Epithelial cell of esophagus (primary cell): ENCODE results near the gene ITGB7.
A peak's percentile ranks its signal among the peaks of the same experiment; 100 is the strongest.

Experiments used
- DNase-seq: peaks from one replicate; pipeline ENCODE4 v3.0.0; 2010; ENCODE audit warnings: low read depth
- H3K4me3 ChIP-seq: 2 replicates; pipeline ENCODE4 v1.5.1; 2011; ENCODE audit warnings: mild to moderate bottlenecking, low read length, control low read depth
- TF ChIP-seq, protein P1 (sequence below): IDR thresholded peaks from 2 replicates; pipeline ENCODE4 v1.5.1; 2011; ENCODE audit warnings: low read depth, mild to moderate bottlenecking, low read length, control low read depth, inconsistent platforms; ENCODE audit not compliant: insufficient read depth; ENCODE audit errors: missing control alignments

Gene ITGB7

DNA sequence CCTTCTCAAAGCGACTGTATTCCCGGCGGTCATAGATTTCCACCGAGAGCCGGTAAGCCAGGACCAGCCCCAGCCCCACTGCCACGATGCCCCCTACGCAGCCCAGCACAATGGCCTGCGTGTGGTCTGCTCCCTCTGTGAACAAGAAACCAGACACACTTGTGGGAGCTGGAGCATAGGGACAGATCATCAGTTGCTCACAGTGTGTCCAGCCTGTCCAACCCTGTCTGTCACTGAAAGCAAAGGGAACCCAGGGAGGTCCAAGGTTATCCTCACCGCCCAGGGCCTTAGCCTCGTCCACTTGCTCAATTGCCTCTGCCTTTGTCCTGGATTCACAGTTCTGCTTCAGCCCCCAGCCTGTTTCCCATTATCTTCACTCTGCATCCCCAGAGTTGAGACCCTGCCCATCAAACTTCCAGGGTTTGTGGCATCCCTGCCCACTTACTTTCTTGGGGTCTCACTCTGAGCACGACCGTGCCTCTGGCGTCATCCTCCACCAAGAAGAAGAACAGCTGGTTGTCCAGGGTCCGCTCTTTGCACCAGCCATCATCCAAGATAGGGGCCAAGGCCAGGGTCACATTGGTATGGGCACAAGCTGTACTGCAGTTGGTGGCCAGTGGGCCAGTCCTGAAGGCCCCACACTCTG lies 15.0 kb downstream of the ITGB7 start:
- no peak overlapping the region for H3K4me3 ChIP-seq
- DNase-seq, result no peak
- TF ChIP-seq, protein P1, sequence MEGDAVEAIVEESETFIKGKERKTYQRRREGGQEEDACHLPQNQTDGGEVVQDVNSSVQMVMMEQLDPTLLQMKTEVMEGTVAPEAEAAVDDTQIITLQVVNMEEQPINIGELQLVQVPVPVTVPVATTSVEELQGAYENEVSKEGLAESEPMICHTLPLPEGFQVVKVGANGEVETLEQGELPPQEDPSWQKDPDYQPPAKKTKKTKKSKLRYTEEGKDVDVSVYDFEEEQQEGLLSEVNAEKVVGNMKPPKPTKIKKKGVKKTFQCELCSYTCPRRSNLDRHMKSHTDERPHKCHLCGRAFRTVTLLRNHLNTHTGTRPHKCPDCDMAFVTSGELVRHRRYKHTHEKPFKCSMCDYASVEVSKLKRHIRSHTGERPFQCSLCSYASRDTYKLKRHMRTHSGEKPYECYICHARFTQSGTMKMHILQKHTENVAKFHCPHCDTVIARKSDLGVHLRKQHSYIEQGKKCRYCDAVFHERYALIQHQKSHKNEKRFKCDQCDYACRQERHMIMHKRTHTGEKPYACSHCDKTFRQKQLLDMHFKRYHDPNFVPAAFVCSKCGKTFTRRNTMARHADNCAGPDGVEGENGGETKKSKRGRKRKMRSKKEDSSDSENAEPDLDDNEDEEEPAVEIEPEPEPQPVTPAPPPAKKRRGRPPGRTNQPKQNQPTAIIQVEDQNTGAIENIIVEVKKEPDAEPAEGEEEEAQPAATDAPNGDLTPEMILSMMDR, result no peak

DNA sequence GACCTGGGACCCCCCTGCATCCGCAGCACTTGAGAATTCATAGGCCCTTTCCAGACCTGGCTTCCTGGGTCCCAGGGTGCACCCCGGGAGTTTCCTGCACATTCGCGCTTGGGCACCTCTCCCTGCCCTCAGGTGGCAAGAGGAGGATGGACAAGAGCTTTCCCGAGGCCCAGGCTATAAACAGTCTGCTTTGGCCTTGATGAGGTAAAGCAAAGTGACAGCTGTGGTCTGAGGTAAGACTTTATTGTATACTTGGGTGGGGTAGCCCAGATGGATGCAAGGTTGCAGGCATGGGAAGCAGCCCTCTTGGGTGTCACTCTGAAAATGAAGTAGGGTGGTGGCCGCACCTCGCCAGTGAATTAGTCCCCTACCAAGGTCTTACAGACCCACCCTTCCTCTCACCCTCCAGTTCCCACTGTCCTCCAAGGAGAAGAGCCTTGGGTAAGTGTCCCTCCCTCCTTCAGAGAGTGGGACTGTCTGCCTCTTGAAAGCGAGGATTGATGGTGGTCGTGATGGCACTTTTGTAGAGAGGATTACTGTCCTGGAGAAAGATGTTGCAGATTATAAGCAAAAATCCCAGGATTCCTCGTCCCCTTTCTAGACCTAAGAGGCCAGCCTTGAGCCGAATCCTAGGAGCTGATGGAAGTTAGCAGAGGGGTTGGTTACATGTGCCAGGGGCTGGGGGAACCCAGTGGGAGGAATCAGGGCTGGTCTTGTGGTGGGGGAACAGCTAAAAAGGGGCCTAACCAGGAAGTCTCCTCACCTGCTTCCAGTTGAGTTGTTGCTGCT lies 15.8 kb downstream of the ITGB7 start:
- DNase-seq, result no peak
- no peak overlapping the region for H3K4me3 ChIP-seq
- TF ChIP-seq, protein P1, result no peak

DNA sequence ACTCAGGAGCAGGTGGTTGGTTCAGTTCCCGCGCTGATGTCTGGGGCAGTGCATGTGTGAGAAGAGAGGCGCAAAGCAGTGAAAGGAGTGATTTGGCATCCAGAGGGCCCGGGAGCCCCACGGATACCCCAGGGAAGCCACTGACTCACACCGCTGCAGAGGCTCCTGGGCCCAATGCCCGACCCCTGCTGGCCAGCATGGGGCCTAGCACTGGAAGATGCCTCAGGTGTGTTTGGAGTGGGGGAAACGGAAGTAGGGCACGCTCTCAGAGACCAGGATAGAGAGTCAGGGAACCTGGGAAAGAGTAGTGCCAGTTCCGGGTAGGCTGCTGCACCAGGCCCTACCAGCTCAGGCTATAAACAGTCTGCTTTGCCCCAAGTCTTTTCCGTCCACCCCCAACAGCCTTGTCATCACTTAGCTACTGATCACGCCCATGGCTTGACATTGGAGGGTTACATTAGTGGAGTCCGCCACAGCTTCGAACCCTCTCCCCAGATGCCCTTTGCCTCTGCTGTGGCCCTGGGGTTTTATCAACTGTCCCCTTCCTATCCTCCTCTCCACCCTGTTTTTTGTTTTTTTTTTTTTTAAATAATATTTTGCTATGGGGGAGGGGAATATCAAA lies 16.8 kb downstream of the ITGB7 start:
- peak; percentile 72 for DNase-seq
- H3K4me3 ChIP-seq, result no peak overlapping the region
- TF ChIP-seq, protein P1, result peak; percentile 87

DNA sequence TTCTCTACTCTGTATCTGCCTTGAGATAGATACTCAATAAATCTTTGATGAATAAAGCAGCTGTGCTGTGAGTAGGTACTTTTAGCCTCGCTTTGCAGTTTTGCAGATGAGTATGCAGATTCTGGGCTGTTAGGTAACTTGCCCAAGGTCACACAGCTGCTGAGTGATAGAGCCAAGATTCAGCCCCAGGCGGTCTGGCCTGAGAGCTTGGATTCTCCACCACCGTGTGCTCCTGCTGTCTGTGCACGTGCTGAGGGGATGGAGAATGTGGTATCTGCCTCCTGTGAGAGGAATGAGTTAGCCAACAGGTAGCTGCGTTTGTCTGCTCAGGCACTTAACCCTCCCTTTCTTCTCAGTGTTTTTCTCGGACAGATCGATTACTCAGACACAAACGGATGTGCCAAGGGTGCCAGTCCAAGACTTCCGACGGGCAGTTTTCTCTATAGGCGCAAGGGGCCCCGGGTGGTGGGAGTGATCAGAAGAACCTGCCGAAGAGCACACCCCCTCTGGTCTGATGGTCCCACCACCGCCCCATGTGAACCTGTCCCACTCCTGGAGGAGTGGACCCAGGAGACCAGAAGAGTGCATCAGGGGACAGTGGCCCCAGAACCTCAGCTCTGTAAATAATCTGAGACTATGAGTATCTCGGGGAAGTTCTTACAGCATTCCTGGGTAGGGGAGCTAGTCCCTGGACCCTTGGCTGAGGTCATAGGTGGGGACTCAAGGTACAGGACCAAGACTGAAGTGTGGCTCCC lies 19.7 kb downstream of the ITGB7 start:
- TF ChIP-seq, protein P1, result no peak
- H3K4me3 ChIP-seq, result no peak overlapping the region
- DNase-seq, result no peak

DNA sequence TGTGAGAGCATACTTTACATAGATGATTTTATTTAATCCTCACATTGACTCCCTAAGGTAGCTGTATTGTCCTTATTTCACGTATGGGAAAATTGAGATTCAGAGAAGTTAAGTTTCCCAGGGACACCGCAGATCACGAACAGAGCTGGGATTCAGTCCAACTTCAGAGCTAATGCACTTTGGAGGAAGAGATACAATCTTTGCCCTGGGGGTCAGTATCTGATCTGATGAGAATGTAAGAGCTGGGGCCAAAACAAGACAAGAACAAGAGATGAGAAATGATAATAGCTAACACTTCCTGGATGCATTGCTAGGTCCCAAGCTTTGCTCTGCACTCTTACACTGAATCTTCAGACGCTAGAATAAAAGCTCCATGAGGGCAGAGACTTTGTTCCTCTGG lies 20.3 kb downstream of the ITGB7 start:
- DNase-seq, result no peak
- TF ChIP-seq, protein P1, result no peak
- no peak overlapping the region for H3K4me3 ChIP-seq

DNA sequence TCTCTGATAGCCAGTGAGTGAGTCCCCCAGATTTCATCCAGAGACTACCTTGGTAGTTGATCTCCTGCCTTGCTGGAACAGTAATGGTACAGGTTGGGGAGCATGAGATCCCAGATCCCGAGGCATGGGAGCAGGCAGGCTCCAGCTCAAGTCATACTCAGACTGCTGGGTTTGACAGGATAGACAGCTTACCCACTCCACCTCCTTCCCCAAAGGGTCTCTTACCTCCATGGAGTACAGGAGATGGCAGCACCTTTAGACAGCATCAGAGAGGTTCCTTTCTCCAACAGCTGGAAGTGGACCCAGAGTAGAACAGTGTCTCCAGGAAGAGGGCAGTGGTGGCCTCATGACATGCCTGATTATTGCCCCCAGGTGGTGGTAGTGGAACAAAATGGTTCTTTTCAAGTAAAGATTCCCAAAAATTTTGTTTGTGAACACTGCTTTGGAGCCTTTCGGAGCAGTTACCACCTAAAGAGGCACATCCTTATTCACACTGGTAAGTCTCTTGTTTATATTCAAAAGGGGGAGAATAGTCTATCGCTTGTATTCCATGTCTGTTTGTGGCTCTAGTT lies 21.4 kb downstream of the ITGB7 start:
- TF ChIP-seq, protein P1, result no peak
- H3K4me3 ChIP-seq, result no peak overlapping the region
- DNase-seq, result no peak
